Right lobe of liver (tissue), 4 donors: Measurements from ENCODE around the gene USP11.

ENCODE experiments used
- POLR2A ChIP-seq: fragments of 450-650 bp; IDR thresholded peaks from one replicate; pipeline ENCODE4 v1.6.1; 2017; ENCODE audit warnings: antibody characterized with exemption, mild to moderate bottlenecking
- TF ChIP-seq, protein P1 (sequence below), 4 donors: fragments of 200-600 bp in 3 of 4; fragments of 450-650 bp in 1 of 4; IDR thresholded peaks; one replicate each; pipeline versions ENCODE4 v1.5.1 to v1.8.0; 2016 to 2022; ENCODE audit warnings: antibody characterized with exemption in 4 of 4, mild to moderate bottlenecking in 2 of 4
- donor health status: DM: no; HTN: no; CAD: no.
- donor health status: DM: no; HTN: no; CAD: no.
- donor health status: DM: no; HTN: yes; CAD: no.

DNA sequence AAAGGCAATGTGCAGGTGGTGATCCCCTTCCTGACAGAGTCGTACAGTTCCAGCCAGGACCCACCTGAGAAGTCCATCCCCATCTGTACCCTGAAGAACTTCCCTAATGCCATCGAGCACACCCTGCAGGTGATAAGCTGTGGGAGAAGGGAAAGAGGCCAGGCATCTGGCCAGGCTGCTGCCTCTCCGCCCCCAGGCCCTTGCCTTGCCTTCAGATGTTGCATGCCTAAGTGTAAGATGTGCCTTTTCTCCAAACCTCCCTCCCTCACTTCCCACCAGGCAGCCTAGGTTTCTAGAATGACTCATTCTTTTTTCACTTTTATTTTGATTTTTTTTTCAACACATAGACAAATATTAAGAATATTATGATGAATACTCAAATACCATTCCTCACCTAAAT, 26.5 kb upstream of the USP11 start:
- TF ChIP-seq, protein P1, sequence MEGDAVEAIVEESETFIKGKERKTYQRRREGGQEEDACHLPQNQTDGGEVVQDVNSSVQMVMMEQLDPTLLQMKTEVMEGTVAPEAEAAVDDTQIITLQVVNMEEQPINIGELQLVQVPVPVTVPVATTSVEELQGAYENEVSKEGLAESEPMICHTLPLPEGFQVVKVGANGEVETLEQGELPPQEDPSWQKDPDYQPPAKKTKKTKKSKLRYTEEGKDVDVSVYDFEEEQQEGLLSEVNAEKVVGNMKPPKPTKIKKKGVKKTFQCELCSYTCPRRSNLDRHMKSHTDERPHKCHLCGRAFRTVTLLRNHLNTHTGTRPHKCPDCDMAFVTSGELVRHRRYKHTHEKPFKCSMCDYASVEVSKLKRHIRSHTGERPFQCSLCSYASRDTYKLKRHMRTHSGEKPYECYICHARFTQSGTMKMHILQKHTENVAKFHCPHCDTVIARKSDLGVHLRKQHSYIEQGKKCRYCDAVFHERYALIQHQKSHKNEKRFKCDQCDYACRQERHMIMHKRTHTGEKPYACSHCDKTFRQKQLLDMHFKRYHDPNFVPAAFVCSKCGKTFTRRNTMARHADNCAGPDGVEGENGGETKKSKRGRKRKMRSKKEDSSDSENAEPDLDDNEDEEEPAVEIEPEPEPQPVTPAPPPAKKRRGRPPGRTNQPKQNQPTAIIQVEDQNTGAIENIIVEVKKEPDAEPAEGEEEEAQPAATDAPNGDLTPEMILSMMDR (IDR thresholded peaks at IDR 0.05): no peak
- TF ChIP-seq POLR2A: no peak
